GM10248 (cell line): ENCODE results near the gene RPS6KA6.
A peak's percentile ranks its signal among the peaks of the same experiment; 100 is the strongest.

Experiments used
- CTCF ChIA-PET: fragments of 300-600 bp; sonication (Branson Sonifier 250); formaldehyde crosslinking; extraction: SDS; loops from one replicate; lab custom pipeline; 2021; ENCODE audit warnings: antibody characterized with exemption; lab: Yijun Ruan, JAX
- POLR2A ChIA-PET: fragments of 350-650 bp; sonication (Branson Sonifier 250); formaldehyde crosslinking; extraction: SDS; loops from one replicate; lab custom pipeline; 2020; ENCODE audit warnings: antibody characterized with exemption; lab: Yijun Ruan, JAX
- DNase-seq: peaks from one replicate; pipeline ENCODE4 v3.0.0; 2012; ENCODE audit errors: extremely low spot score
- TF ChIP-seq, protein P1 (sequence below): IDR thresholded peaks from 2 replicates; pipeline ENCODE4 v1.5.1; 2012; ENCODE audit warnings: mild to moderate bottlenecking, low read depth; ENCODE audit errors: extremely low read depth, missing control alignments, control extremely low read depth

RPS6KA6 gene

DNA sequence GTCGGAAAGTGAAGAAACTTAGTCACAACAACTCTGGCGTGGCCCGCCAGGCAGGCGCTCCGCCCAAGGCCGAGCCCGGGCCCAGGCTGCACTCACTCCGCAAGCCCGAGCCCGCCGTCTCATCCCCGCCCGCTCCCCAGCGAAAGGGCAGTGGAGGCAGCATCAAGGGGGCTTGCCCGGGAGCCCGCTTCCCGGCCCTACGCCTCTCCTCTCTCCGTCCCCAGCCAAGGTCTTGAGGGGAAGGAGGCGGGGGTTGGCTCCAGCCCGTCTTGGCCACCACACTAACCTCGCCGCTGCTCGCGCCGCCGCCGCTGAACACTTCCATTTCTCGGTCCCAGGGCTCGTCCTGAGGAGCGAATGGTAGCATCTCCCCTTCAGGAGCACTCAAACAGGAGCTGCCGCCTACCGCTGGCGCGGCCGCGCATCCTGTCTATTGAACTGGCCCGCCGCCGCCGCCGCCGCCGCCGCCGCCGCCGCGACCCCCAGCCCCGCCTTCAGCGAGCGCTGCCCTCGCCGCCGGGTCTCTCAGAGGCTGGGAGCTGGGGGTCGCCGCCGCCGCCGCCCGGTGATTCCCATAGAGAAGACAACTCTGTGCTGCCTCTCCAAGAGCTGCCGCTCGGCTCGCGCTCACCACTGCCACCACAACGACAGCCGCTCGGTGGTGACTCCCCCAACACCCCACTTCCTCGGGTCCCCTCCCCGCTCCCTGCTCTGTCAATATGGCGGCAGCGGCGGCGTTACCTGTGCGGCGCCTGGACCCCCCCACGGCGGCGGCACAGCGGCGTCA is at the start of gene RPS6KA6:
Gene RPS6KA6, minus strand, starts transcription at position 667 of the 787 bp plus-strand sequence. Its CDS starts 300 bp downstream, at position 367.
- TF ChIP-seq, protein P1, sequence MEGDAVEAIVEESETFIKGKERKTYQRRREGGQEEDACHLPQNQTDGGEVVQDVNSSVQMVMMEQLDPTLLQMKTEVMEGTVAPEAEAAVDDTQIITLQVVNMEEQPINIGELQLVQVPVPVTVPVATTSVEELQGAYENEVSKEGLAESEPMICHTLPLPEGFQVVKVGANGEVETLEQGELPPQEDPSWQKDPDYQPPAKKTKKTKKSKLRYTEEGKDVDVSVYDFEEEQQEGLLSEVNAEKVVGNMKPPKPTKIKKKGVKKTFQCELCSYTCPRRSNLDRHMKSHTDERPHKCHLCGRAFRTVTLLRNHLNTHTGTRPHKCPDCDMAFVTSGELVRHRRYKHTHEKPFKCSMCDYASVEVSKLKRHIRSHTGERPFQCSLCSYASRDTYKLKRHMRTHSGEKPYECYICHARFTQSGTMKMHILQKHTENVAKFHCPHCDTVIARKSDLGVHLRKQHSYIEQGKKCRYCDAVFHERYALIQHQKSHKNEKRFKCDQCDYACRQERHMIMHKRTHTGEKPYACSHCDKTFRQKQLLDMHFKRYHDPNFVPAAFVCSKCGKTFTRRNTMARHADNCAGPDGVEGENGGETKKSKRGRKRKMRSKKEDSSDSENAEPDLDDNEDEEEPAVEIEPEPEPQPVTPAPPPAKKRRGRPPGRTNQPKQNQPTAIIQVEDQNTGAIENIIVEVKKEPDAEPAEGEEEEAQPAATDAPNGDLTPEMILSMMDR: no peak
- CTCF ChIA-PET: no interaction called here
- POLR2A ChIA-PET: no interaction called here
- DNase-seq: peak; percentile 34

DNA sequence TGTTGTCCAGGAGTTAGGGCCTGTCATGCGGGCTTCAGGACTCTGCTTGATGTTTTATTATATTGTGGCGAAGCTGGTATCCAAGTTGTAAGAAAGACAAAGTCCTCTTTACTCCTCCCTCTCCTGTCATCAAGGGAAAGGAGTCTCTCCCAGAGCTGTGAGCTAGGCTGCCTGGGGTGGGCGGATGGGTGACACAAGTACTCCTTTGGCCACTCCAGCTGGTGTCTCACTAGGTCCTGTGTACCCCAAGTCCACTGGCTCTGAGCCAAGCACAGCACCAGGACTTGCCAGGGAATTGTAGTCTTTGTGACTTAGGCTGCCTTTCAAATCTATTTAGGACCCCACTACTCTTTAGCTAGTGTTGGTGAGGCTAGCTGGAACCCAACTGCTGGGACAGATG is 36.7 kb upstream of the RPS6KA6 start:
- CTCF ChIA-PET: no interaction called here
- TF ChIP-seq, protein P1: no peak
- POLR2A ChIA-PET: no interaction called here
- DNase-seq: no peak

DNA sequence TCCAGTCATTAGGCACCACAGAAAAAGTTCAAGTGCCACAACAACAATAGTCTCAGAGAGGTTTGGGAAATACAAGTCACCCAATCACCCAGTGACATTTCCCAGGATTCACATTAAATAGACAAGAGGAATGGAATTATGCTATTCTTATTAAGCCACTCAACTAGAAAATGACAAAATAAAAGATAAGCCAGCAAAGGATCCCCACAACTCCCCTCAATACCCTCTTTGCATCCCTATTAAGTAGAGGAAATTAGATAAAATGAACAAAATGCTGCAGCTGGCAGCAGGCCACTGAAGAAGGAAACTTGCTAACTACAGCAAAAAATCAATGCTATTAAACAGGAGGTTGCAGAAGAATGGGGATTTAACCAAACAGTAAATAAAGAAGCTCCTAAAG is 35.3 kb upstream of the RPS6KA6 start:
- TF ChIP-seq, protein P1: no peak
- ChIA-PET POLR2A (no interaction called here), CTCF (no interaction called here)
- no peak for DNase-seq

DNA sequence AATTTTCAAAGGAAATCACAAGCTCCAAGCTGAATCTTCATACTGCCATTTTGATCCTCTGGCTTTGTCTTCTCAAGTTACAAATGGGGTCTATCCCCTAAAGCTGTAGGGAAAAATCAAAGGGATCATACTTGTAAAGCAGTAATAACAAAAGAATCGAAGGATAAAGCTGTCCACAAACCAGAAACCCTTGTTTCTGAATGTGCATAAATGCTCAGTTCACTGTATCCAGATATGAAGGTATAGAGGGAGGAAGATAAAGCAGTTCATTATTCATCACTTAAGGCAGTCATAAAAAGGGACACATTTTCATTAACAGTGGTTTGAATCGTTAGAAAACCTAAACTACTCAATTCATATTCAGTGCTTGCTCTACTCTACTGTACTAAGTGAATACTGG is 33.2 kb upstream of the RPS6KA6 start:
- DNase-seq: no peak
- POLR2A ChIA-PET: no interaction called here
- TF ChIP-seq, protein P1: no peak
- CTCF ChIA-PET: no interaction called here

DNA sequence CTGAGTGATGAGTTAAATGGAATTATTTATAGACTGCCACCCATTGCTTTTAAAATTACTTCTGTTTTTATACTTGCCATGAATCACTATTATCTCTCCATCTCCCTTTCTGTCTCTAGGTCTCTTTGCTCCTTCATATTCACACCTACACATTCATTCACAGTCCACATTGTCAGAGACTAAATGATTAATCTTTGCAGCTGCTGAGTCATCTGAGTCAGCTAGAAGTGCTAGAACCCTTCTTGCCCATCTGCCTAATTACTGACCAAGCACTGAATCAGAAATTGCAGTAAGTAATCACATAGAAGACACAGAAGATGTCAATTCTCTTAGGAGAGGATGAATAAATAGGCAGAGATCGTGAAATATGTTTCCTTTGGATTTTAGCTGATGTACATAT is 31.6 kb upstream of the RPS6KA6 start:
- TF ChIP-seq, protein P1: no peak
- ChIA-PET CTCF (no interaction called here), POLR2A (no interaction called here)
- no peak for DNase-seq

DNA sequence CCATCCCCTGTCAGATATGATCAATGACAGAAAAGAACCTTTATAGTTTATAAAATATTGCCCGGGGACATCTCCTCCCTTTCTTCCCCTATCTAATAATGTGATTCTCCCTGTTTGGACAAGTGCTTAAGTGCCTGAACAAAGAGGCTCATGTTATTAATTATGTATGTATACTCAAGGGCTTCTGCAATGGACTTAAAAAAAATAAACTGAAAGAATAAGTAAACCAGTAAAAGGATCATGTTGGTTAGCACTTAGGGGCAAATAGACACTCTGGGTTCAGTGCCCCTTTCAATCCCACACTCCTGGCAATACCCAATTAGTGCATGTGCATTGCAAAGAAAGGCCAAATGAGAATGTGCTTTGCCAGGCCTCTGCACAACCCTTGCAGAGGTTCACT is 30.7 kb upstream of the RPS6KA6 start:
- CTCF ChIA-PET: no interaction called here
- TF ChIP-seq, protein P1: no peak
- POLR2A ChIA-PET: no interaction called here
- no peak for DNase-seq

DNA sequence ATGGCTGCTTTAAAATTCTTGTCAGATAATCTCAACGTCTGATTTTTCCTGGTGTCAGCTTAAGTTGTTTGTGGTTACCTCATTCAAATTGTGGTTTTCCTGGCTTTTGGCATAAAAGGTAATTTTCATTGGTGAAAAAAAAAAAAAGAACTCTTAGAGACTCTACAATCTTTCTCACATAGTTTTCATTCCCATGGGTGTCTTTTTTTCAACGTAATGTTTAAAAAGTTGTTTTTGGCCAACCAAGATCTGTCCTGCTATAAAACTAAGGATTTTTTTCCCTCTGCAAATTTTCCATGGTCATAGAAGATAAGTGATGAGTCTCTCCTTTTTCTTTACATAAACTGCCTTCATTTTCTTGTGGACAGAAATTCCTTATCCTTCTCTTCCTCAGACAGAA is 28.9 kb upstream of the RPS6KA6 start:
- TF ChIP-seq, protein P1: no peak
- ChIA-PET POLR2A (no interaction called here), CTCF (no interaction called here)
- DNase-seq: no peak
